ENCODE results near the gene MTTP.

Gene MTTP

GRCh38 chr4:99642725-99643489, 68.3 kb downstream of the MTTP start:
- DNase-seq, result no peak

GRCh38 chr4:99644453-99644852, 69.8 kb downstream of the MTTP start:
- no peak for DNase-seq

GRCh38 chr4:99645036-99645435, 70.4 kb downstream of the MTTP start:
- no peak for DNase-seq

DNA sequence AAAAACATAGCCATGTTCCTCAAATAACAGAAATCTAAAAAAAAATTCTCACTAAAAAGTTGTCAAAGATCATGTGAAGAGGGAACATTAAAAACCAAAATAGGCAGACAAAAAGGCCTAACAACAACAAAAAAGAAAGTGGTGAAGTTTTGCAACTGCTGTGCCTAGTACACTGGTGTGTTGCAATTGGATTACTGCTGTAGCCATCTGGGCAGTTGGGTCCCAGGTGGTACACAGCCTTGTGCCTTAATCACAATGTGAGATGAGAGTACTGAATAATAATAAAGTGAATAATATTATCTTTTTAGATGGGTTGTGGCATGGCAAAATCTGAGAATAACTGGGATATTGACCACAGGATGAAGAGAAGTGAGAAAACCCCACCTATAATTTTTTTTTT, 71.0 kb downstream of the MTTP start:
- no peak for DNase-seq

DNA sequence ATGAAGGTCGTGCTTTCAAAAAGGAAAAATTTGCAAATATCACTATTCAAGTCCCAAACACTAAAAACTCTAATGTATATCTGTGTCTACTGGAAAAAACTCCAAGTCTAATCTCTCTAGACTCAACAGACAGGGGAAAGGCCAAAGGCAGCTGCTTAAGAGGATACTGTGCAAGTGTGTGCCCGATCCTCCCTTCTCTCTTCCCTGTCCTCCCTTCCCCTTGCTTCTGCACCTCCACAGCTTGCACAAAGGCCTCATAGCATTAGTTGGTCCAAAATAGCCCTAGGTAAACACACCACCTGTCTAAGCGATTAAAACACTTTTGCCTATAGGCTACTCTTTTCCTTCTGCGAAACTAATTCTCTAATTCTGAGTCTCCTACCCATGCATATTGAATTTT, 72.4 kb downstream of the MTTP start:
- no peak for DNase-seq

DNA sequence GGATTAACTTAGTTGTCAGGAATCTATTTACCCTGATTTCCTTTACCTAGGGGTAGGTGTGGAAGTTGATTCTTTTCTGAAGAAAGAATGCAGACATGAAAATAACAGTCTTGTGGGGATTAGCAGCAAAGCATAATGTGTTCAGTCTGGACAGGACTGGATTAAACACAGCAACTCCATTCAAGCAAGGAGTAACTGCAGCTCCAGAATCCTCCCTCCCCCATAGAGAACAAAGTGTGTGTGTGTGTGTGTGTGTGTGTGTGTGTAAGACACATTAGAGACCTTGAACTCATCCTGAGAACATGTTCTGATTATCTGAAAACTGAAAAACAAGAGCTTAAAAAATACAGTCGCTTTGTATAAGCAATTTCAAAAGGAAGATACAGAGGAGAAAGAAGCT, 73.7 kb downstream of the MTTP start:
- DNase-seq, result no peak

- no peak for DNase-seq
Measured at GRCh38 chr4:99649208-99649607, 74.6 kb downstream of the MTTP start.

DNA sequence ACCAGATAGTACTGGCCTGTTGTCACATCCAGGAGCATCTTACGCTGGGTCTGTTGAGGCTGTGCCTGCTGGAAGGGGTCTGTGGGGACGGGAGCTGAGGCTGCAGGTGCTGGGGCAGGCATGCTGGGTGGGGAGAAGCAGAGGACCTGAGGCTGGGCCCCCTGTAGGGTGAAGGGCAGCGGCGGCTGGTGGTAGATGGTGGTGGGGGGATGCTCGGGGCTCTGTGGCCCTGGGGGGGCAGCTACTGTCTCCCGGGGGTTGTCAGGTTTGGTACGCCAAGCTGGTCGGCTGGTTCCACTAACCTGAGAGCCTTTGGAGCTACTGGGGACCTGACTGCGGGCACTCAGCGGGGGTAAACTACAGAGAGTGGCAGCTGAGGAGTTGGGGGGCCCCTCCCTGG, 75.2 kb downstream of the MTTP start:
- DNase-seq, result no peak

GRCh38 chr4:99651016-99651769, 76.6 kb downstream of the MTTP start:
- no peak for DNase-seq

- DNase-seq, result no peak
Measured at GRCh38 chr4:99651811-99652485, 77.3 kb downstream of the MTTP start.

DNA sequence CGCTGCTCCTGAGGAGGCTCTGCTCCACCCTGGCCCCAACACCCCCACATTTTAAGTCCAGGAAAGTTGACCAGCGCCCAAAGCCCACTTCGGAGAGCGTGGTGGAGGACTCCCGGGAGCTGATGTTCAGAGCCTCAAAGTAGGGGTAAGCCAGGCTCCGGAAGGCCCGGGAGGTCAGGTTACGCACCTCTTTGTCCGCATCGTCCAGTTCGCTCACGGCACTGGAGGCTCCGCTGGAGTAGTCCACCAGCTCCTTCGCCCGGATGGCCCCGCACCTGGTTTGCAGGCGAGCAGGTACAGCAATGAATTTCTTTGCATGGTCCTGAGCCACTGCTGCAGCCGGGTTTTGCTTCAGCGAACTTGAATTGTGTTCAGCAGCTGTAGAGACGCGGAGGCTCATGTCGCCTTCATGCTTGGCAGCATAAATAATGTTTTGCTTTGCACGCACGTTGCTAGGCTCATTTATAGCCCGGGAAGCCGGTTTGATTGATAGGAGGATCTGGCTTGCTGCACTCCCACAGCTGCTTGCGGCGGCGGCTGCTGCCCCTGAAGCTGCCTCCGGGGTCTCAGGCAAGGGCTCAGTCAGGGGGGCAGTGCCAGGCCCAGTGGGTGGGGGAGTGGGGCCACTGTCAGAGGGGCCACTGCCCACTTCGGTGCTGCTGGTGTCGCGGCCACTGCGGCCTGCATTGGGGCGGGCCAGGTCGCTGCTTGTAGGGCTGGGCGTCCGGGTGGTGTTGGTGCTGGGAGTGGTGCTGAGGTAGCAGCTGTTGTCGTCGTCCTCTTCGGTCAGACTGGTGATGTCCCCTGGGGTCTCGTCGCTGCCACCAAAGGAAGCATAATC, 78.2 kb downstream of the MTTP start:
- no peak for DNase-seq

- DNase-seq, result no peak
Measured at GRCh38 chr4:99653916-99654315, 79.3 kb downstream of the MTTP start.

DNA sequence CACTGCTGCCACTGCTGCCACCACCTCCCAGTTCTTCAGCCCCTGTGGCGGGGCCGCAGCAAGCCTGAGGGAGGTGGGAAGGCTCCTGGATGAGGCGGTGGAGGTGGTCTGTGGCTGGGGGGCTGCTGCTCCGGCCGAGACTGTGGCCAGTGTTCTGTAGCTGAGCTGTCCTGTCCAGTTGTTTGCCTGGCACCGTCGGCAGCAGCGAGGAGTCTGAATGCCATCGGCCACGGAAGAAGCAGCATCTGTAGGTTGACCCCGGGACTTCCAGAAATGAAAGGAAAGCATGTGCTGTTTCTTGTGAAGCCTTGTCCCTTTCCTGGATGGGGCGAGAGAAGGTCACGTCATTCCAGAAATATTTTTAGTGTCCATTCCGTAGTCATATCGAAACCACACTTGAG, 79.7 kb downstream of the MTTP start:
- DNase-seq, result no peak

GRCh38 chr4:99655308-99656081, 80.9 kb downstream of the MTTP start:
- no peak for DNase-seq

DNA sequence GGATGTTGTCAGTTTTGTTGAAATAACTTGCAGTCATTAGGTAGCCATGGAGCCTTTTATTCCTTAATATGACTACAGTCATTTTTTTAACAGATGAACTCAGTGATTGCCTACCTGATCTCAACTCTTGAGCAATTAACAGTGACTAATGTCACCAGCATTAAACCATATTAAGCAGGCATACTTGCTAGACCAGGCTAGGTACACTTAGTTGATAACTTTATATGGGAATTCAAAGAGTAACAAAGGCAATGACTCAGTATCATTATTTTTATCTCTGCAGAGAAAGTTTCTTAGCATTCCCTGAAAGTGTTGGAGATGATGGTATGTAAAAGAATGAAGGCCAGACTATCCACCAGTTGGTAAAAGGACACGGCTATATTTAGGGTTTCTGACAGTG, 83.2 kb downstream of the MTTP start, which contains the start of gene C4orf54:
Gene C4orf54, minus strand, starts transcription at position 31 of the 400 bp plus-strand sequence. CDS start 3,180 bp downstream, outside the sequence.
- DNase-seq, result no peak

DNA sequence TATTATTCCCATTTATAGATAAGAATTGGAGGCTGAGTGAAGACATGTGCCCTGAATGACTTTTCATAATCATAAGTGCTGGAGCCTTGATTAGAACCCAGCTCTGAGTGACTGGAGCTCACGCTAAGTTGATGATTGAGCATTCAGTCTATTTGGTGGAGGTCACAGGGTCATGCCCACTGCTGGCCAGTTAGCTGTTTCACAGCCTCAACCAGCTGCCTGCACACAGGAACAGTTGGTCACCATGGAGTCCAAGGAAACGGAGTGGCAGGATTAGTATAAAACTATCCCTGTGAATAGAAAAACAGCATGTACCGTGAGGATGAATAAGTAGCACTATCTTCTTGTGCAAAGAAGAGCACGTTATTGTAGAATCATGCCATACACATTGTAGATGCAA, 84.0 kb downstream of the MTTP start:
- no peak for DNase-seq

GRCh38 chr4:99661907-99662306, 87.3 kb downstream of the MTTP start:
- no peak for DNase-seq

DNA sequence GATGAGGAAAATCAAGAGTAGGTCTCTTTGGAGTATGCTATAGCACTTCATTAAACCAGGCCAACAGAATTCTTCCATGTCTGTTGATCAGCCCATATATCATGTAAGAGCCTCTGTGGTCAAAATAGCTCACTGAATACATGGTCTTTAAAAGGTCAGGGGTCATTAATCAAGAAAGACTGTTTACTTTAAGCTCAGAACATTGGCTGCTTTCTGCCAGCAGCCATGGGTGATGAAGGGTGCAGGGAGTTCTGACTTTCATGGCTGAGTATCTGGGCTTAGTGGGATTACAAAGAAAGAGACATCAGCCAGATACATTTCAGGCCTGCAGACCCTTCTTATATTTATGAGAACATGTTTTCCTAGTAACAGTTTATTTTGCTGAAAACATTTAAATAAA, 90.1 kb downstream of the MTTP start:
- DNase-seq, result no peak

DNA sequence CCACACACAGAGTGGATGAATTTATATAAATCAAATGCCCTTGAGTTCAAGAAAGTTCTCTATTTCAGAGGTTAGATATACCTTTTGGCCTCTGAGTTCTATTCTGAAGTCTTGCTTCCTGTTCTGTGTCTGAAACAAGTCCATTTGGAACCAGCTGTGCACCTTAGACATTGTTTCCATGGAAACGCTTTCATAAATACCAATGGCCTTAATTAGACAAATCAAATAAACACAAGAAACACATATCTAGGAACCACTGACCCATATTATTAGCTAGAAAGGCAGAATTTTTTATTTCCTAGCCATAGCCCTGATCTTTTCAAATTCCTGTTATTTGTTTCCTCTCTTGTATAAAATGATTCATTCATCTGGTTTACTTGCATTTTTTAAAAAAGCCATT, 91.4 kb downstream of the MTTP start:
- DNase-seq, result no peak

GRCh38 chr4:99668472-99668871, 93.8 kb downstream of the MTTP start:
- no peak for DNase-seq

- DNase-seq, result no peak
Measured at GRCh38 chr4:99669084-99669483, 94.5 kb downstream of the MTTP start.

Measured in stimulated activated CD4-positive, alpha-beta T cell treated with anti-CD3 and anti-CD28 coated beads, Interleukin-4, amount 100 ng/mL, for 1 hour (primary cell).